Left cardiac atrium (tissue), 4 donors: ENCODE measurements around the gene PLEKHA5. TPM values are rescaled to one million over a fixed set of nuclear protein-coding genes. Genes with fewer than 3 reads are reported as not detected.
"Not testable (repeated sequence)": the region's sequence is repeated elsewhere in the genome, so short reads cannot be mapped to it uniquely, and the experiment has no call there.

Experiments
- ATAC-seq, 2 donors: fragments of 200-7000 bp; cut with Tn5 transposase; one replicate each; pipeline ENCODE4 v1.9.1; 2020; ENCODE audit warnings: mild to moderate bottlenecking in 2 of 2, moderate library complexity in 2 of 2
- DNase-seq: peaks from one replicate; pipeline ENCODE4 v3.0.0-alpha.2; 2020
- intact Hi-C, 2 donors: fragments of 100-400 bp; cut with DNase I; formaldehyde crosslinking; loops; one replicate each; pipeline versions ENCODE4 v1.14.1 to v1.15.1; 2022 to 2023
- total RNA-seq, 2 donors: library from RNA; stranded (reverse); fragmentation: NEBNext Ultra II Directional; extraction: Animal tissue kit (Norgen Biotek cat#: 25700); gene quantifications; one replicate each; pipeline ENCODE4 v1.2.1, GENCODE V29; 2021
- donor health status: DM: no; HTN: yes; CAD: no.
- donor health status: DM: no; HTN: yes; CAD: no; lungs with severe emphysema.
- donor health status: DM: yes; HTN: yes; CAD: no.
- donor health status: Dilated cardiomyopathy.

Gene PLEKHA5
- total RNA-seq, 2 donors from 2014 or later = 36.9 to 53.4 TPM

DNA sequence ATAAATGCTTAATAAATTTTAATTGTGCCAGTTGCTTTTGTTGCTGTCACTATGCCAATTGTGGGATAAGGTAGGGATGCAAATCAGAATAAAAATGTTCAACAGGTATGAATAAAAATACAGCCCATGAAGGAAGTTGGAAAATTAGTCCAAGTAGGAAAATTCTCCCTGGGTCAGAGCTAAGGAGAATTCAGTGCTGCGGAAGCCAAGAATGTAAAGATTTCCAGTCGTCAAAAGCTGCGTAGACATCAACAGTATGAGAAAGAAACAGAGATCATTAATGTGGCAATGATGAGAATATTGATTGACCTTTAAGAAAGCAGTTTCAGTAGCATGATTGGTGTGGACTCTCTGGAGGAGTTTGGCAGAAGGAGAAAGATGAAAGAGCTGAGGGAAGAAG lies 87.9 kb downstream of the PLEKHA5 start:
- DNase-seq = no peak
- intact Hi-C loops = no loop called here
- no peak for ATAC-seq

DNA sequence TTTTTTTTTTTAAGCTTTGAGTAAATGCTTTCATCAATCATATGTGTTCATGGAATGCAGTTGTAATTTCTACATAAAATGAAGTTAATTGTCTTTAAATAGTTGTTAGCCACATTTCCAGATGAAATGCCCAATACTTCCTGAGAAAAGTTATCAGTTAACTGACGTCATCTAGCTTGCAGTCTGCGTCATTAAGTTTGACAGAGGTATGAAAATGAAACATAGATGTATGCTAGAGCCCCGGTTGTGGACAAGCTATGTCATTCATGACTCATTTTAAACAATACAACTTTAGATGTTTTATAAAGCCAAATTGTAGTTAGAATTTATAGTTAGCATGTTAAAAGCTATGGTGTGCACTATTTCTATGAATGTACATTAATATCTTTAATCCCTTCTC lies 90.7 kb downstream of the PLEKHA5 start:
- intact Hi-C loops = no loop called here
- ATAC-seq (no peak), DNase-seq (no peak)

DNA sequence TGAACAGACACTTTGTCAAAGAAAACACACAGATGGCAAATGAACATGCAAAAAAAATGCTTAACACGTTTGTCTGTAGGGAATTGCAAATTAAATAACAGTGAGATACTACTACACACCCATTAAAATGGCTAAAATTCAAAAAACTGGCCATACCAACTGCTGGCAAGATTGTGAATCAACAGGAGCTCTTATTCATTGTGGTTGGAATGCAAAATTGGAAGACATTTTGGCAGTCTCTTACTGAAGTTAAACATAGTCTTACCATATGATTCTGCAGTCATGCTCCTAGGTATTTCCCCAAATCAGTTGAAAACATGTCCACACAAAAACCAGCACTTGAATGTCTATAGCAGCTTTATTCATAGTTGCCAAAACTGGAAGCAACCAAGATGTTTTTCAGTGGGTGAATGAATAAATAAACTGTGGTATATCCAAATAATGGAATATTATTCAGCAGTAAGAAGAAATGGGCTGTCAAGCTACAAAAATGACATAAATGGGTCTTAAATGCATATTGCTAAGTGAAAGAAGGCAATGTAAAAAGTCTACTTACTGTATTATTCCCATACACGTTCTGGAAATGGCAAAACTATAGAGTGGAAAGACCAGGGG lies 91.4 kb downstream of the PLEKHA5 start:
- intact Hi-C loops = no loop called here
- ATAC-seq = no peak

DNA sequence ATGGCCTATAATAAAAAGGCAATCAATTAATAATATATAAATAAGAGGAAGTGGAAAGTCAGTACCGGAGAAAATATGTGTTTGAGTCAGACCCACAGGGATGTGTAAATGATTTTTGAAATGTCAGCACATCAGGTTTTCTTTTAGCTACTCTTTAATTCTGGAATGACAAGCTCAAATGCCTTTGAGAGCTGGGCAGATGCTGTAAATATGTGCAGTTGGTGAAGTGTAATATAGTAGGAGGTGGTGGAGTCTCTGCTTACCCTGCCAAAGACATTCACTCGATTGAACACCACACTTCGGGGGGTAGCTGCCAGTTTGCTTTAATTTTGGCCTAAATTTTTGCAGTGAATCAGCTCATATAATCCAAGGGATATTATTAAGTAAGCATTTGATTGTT lies 93.0 kb downstream of the PLEKHA5 start:
- DNase-seq = no peak
- peak in 1 of 2 donors; percentile 32 for ATAC-seq
- intact Hi-C loops = no loop called here

More for the DNA sequence above, 91.4 kb downstream of the PLEKHA5 start:
- DNase-seq = no peak

DNA sequence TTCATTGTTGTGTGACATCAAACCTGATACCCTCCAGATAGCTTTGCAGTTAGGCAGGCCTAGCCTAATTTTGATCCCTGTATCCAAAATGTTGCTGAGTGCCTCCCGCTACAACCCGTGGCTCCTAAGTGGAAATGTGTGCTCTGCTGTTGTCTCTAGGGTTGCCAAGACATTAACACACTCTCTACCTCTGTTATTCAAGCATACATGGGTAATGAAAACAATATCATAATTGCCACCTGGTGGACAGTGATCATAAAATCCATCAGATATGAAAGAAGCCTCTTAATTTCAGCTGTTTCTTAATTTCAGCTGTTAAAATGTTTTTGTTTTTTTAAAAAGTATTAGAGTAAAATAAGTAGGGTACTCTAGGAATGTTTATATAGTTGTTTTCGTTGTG lies 93.5 kb downstream of the PLEKHA5 start:
- no peak for DNase-seq
- intact Hi-C loops = no loop called here
- peak; percentile 65 to 69 for ATAC-seq

DNA sequence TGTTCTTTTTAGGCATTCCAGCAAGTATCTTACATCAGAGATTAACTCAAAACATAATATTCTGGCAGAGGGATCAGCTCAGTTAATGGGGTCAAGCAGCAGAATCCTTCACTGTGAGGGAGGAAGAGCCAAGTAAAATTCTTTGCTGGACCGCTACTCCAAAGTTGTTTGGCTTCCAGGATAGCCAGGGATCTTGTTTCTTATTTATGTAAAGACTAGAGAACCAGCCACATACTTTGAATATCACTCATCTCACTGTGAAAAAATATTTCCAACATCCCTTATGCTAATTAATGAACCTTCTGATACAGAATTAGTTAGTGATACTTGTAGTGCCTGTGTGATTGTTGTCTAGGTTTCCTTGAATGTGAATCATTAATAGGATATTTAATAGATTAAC lies 94.2 kb downstream of the PLEKHA5 start:
- intact Hi-C loops = no loop called here
- peak; percentile 58 to 77 for ATAC-seq
- no peak for DNase-seq

DNA sequence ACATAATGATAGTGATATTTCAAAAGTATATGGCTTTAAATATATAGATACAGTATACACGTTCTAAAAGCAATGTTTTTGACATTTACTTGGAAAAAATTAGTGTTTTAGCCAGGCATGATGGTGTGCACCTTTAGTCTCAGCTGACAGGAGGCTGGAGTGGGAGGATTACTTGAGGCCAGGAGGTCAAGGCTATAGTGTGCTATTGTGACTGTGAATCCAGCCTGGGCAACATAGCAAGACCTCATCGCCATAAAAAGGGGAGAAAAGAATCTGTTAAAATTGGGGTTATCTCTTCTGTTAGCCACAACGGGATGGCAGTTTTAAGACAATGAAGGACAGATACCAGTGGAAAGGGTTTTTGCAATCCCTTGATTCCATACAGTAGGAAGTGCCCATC lies 95.2 kb downstream of the PLEKHA5 start:
- intact Hi-C loops = no loop called here
- ATAC-seq = no peak
- no peak for DNase-seq

DNA sequence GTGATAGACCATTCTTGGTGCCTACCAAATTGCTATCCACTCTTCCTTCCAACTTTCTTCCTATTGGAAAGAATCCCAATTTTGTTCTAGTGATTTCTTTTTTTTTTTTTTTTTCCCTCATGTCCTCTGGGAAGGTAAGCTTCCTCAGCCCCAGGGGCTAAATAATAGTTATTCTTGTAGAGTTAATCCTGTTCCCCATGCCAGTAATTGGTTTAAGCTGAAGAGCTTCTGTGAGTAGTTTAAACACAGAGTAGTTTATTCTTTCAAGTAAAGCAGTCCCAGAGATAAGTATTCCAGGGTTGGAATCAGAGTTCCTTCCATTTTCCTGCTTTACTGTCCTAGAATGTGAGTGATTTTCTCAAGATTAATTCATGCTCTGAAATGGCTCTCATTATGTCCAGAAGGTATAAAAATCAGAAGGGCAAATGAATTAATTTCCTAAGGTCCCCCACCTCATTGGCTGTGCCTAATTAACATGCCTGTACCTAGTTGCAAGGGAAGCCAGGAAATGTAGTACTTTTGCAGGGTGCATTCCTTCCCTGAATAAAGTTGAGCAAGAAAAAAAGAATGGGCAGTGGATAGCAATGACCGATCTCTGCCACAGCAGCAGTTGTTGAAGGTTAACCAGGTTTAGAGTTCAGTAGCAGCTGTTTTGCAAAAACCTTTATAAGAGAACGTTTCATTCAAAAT lies 97.8 kb downstream of the PLEKHA5 start:
- DNase-seq (no peak), ATAC-seq (no peak)
- intact Hi-C loops = no loop called here

DNA sequence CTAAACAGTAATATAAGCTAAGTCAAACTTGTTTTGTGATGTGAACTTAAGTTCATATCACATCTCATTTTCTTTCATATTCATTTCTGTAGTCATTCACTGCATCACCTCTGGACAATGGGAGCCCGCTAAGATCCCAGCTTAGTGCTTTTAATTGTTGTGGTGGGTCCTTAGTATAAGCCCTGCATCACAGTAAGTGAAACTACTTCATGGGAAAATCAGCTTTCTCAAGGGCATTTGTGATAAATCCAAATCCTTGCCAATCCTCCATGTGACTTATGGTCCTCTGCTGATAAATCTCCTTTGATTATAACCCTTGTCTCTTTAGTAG lies 98.3 kb downstream of the PLEKHA5 start:
- intact Hi-C loops = no loop called here
- DNase-seq = no peak
- ATAC-seq = no peak

DNA sequence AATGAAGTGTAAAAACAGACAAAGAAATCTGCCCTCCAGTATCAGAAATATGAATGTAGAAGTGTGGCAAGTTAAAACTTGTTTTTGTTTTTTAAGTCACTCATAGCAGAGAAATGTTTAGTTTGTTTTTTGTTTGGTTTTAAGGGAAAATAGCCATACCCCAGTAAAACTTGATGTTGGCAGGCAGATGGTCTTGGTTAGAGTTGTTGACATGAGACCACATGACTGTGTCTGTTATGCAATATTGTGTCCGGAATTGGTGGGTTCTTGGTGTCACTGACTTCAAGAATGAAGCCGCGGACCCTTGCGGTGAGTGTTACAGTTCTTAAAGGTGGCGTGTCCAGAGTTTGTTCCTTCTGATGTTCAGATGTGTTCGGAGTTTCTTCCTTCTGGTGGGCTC lies 99.5 kb downstream of the PLEKHA5 start:
- DNase-seq, intact Hi-C loops, ATAC-seq: not testable (repeated sequence)

DNA sequence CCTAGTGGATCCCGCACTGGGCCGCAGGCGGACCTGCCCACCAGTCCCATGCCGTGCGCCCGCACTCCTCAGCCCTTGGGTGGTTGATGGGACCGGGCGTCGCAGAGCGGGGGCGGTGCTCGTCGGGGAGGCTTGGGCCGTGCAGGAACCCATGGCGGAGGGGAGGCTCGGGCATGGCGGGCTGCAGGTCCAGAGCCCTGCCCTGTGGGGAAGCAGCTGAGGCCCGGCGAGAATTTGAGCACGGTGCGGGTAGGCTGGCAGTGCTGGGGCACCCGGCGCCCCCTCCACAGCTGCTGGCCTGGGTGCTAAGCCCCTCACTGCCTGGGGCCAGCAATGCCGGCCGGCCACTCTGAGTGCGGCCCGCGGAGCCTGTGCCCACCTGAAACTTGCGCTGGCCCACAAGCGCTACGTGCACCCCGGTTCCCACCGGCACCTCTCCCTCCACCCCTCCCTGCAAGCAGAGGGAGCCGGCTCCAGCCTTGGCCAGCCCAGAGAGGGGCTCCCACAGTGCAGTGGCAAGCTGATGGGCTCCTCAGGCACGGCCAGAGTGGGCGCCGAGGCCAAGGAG lies 100.8 kb downstream of the PLEKHA5 start:
- ATAC-seq (no peak), DNase-seq (no peak)
- intact Hi-C loops = no loop called here

DNA sequence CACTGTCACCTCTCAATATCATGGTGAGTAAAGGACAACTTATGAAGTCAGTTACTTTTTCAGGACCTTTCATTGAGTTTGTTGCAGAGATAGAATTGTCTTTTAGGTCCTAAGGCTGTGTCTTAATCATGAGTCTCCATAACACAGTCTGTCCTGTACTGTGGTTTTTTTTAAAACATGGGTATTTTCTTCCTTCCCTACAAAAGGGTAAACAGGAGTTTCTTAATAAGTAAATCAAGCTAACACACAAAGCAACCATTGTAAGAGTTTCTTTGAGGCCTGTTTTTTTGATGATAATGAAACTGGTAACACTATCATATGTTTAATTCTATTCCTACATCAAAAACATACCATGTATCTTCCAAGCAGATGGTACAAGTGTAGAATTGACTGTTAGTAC lies 101.4 kb downstream of the PLEKHA5 start:
- no peak for ATAC-seq
- no peak for DNase-seq
- intact Hi-C loops = no loop called here

DNA sequence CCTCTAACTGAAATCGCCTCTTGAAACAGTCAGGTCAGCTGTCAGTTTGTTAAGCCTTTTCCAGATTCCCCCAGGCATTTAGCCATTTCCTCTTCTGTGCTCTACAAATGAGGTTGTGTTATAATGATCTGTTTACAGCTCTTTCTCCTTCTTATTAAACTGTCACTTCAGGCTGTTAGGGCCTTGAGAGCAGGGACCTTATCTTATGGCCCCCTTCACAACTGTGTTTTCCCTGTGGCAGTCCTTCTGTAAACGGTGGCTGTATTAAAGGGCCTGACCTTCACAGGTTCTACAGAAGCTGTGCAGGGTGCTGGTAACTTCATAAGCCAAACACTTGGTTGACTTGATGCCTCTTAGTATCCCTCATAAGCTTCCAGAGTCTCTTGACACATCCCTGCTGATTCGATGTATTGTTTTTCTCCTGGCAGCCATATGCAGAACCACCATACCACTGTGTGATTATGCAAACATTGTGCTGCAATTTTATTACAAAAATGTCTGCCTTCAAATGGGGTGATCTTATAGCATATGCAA lies 104.7 kb downstream of the PLEKHA5 start:
- intact Hi-C loops = no loop called here
- ATAC-seq = peak; percentile 46 to 55
- no peak for DNase-seq

DNA sequence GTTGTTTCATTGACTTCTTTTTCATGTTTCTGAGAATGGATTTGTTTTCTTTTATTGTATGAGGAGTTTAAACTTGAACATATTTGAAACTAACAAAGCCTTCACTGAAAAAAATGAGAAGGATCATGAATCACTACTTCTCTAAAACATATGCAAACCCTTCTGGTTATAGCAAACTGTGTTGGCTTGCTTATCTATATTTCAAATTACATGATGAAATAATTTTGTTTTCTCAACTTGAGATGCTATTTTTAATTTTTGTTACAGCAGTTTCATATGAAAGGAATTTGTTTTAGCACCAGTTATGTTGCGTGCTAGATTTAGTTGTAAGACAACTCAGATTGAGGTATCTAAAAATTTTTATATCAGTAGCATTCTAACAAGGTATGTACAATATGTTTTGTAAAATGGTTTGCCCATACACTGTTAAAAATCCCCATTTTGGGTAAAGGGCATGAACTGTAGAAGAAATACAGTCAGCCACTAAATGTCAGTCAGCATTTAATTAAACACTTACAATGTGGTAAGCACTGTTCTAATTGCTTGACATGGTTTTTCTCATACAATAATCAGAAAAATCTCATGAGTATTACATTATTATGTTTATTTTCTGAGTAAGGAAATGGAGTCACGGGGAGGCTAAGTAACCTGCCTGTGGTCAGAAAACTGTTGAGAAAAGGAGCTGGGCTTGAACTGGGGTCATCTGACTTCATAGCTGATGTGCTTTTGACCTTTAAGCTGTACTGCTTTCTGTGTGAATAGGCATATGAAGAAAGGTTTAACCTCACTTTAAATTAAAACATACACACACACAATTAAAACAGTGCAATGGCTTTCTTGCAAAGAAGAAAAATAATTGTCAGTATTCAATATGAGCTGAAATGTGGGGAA lies 105.7 kb downstream of the PLEKHA5 start:
- peak; percentile 21 to 49 for ATAC-seq
- DNase-seq = no peak
- intact Hi-C loops = no loop called here

DNA sequence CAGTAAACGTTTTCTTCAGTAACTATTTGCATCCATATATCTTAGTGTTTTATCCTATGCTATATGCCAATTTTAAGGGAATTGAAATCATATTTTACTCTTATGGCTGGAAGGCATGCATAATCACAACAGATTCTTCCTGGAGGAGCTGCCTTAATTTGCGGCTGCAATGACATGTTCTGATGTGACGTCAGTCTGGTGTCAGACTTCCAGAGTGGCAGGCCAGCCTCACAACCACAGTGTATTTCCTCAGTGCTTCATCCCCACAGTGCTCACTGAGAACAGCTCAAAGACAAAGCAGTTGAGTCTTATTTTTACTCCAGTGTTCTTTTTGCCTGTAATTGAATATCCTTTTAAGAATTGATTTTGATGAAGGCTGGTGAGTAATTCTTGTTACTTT lies 107.1 kb downstream of the PLEKHA5 start:
- ATAC-seq = peak in 1 of 2 donors; percentile 70
- DNase-seq = peak; percentile 34

DNA sequence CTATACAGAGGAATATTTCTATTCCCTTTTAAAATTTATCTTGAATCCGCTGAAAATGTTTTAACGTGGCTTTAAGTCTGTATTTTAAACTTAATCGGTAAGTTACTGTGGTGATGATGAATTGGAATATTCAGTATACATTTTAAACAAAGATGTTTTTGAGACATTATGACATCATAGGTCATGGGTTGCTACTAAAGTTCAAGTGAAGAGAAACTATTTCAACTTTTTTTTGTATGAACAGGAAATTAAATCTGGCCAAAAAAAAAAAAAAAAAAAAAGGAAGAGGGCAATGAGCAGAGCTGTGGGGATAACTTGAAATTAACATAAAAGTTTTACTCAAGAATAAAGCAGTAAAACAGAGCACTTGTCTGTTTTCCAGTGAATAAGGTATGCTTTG lies 109.0 kb downstream of the PLEKHA5 start:
- ATAC-seq = no peak
- no peak for DNase-seq
- intact Hi-C loops = no loop called here

More for the DNA sequence above, 107.1 kb downstream of the PLEKHA5 start:
- intact Hi-C loops = no loop called here

DNA sequence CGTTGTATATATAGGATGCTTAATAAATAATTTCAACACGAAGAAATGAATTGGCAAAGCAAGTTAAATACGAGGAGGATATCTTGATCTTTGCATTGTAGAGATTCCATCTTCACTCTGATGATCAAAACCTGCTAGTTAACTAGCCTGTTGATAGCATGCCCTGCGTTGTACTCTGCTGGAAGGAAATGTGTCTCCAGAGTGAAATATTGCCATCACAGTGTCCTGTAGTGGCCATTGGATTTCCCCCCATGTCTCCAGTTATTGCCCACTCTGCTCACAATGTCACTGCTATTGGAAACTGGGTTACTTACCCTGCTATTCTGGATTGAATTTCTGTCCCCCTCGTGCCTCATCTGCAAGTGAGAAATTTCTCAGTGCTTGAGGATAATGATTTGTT lies 109.6 kb downstream of the PLEKHA5 start:
- intact Hi-C loops = no loop called here
- ATAC-seq (no peak), DNase-seq (no peak)

DNA sequence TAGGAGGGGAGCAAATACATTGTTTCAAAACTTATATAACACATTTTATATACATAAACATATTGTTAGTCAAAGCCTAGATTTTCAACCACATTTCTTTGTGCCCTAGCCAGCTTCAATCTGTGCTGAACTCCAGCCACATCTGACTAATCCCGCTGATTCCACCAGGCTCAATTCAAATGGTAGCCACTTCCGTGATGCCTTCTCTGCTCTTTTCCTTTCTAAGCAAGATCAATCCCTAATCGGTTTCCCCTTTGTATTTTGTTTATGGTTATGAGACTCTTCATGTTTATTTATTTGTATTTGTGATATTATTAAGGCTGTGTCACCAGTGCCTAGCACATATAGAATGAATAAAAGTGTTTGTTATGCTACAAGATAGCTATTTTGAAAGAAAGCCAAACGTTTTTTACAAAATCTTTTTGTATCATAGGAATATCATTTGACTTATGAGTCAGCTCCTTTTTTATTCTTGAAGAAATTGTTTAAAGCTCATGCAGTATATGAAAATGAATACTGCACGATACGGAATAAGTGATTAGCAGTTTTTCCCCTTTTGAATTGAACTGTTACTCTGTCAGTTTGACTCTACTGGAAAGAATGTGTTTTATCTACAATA lies 110.2 kb downstream of the PLEKHA5 start:
- intact Hi-C loops = no loop called here
- no peak for ATAC-seq

DNA sequence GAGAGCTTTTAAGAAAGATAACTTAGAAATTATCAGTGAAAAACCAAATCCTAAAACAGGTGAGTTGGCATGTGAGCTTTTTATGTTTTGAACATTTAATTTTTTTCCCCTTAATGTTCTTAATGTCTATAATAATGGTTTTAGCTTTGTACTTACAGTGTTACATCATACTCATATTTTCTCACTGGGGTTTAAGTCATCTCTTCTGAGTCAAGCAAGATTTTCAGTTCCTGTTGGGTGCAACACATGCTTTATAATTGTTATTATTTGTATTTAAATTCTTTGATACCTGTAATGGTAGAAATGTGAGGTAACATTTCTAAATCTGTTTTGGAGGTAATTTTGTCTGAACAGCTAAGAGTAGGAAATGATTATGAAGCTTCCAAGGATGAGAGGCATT lies 113.0 kb downstream of the PLEKHA5 start:
- intact Hi-C loops = no loop called here
- DNase-seq (no peak), ATAC-seq (no peak)

More for the DNA sequence above, 110.2 kb downstream of the PLEKHA5 start:
- no peak for DNase-seq
